ENCODE data around the gene PRDM10.
"Not testable (repeated sequence)": the region's sequence is repeated elsewhere in the genome, so short reads cannot be mapped to it uniquely, and the experiment has no call there.

Gene PRDM10, protein sequence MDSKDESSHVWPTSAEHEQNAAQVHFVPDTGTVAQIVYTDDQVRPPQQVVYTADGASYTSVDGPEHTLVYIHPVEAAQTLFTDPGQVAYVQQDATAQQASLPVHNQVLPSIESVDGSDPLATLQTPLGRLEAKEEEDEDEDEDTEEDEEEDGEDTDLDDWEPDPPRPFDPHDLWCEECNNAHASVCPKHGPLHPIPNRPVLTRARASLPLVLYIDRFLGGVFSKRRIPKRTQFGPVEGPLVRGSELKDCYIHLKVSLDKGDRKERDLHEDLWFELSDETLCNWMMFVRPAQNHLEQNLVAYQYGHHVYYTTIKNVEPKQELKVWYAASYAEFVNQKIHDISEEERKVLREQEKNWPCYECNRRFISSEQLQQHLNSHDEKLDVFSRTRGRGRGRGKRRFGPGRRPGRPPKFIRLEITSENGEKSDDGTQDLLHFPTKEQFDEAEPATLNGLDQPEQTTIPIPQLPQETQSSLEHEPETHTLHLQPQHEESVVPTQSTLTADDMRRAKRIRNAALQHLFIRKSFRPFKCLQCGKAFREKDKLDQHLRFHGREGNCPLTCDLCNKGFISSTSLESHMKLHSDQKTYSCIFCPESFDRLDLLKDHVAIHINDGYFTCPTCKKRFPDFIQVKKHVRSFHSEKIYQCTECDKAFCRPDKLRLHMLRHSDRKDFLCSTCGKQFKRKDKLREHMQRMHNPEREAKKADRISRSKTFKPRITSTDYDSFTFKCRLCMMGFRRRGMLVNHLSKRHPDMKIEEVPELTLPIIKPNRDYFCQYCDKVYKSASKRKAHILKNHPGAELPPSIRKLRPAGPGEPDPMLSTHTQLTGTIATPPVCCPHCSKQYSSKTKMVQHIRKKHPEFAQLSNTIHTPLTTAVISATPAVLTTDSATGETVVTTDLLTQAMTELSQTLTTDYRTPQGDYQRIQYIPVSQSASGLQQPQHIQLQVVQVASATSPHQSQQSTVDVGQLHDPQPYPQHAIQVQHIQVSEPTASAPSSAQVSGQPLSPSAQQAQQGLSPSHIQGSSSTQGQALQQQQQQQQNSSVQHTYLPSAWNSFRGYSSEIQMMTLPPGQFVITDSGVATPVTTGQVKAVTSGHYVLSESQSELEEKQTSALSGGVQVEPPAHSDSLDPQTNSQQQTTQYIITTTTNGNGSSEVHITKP

DNA sequence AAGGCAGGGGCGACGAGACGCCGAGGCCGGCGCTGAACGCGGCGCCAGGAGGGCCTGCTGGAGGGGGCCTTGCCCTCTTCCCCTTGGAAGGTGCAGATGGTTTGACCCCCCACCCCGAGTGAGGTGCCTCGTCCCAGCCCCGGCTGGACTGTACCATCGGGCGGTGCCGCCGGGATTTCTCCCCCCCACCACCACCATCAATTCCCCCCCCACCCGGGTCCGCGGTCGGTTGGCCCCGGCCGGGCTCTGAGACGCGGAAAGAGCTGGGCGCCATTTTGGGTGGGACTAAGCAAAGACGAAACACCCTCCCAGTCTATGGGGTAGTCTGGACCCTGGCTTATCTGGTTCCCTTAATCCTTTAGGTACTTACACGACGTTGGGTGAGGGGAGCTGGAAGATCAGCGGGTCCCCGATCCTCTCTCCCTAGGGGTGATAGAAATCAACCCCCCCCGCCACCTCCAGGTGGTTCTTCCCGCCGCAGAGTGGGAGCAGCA is at the start of gene PRDM10:
TSS of gene PRDM10 (minus strand) at position 484 of the 494 bp plus-strand sequence. CDS start 41,871 bp downstream, outside the sequence.
- peak; percentile 89 to 90 for DNase-seq

DNA sequence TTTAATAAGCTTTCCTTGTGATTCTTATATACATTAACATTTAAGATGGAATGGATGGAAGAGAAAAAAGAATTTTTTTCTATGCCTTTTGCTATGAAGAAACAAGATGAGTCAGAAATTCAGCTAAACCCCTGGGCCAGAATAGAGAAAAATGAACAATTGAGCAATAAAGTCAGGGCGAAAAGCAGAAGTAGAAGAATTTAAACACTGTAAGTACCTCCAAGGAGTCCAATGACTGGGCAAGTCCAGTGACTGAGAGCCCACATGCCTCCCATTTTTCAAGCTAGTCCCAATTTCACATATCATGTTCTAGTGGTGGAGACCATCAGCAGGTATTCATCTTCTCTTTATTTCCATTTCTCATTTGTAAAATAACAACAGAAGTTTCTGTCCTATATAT is 48.4 kb upstream of the PRDM10 start:
- no peak for DNase-seq

DNA sequence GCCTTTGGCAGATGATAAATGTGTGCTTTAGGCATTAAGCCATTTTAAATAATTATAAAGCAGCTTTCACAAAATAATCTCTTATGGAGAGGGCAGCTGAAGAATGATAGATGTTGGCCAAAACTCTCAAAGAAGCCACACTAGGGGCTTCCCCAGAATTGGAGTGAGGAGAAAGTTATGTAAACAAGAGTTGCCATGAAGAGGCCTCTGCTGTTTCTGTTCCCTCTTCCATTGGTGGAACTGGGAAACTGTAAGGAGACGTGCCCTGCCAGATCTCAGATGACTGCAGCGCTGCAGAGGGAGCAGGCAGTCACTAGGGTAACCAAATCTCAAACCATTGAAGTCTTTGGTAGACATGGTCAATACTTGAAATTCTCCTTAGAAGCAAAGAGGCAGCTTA is 47.6 kb upstream of the PRDM10 start:
- no peak for DNase-seq

DNA sequence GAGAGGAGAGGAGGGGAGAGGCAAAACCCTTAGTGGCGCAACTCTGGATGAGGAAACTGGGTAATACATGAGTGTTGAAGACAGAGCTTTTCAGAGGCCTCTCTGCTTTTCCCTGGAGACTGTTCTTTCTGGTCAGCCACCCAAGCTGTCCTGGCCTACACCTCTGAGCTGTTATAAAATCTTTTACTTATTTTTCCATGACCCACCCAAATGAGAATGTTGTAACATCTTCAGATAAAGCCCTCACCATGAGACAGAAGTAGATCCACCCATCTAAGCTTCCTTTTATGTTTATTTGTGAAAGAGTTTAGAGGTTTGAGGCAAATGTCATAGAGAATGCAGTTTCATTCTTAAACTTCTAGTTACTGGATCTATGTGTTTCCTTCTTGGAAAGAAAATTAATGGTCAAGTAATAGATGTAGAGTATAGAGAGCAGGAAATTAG is 46.7 kb upstream of the PRDM10 start:
- no peak for DNase-seq

DNA sequence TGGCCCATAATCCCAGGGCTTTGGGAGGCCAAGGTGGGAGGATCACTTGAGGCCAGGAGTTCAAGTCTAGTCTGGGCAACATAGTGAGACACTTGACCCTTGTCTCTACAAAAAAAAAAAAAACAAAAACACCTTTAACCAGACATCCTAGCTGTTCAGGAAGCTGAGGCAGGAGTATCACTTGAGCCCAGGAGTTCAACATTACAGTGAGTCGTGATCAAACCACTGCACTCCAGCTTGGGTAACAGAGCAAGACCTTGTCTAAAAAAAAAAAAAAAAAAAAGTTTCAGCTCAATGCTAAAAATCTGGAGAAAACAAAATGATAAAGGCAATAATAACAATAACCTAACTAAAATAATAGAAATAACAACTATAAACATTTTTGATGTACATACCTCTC is 44.5 kb upstream of the PRDM10 start:
- no peak for DNase-seq

DNA sequence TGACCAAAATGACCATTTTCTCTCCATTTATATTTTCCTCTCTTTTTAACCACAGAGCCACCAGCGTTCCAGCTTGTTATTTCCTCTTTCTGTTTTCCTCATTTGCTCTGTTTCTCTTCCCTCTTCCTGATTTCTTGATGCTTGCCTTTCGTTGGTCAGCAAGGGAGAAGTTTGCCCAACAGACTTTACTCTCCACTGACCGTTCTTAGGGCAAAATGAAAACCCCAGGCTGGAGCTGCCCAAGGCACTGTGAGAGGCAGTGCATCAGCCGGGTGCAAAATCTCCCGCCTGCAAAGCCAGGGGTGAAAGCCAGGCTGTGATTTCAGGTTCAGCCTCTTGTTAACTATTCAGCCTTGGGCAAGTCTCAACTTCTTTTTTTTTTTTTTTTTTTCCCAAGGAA is 40.9 kb upstream of the PRDM10 start:
- DNase-seq, result no peak

DNA sequence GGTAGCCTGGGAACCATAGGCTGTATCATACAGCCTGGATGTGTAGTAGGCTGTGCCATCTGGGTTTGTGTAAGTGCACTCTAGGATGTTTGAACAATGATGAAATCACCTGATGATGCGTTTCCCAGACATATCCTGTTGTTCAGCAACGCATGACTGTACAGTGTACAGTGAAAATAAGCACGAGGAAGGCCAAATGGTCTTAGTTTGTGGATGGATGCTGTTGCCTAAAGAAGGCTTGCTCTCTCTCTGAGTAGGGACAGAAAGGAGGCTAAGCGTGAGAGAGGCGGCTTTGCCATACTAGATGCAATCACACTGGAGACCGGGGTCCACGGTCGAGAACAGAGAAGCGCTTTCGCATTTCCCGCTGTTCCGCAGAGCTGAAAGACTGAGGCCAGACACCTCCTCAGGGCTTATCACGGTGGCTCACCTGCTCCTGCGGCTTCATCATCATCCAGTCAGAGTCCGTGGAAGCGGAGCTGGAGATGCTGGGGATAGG is 39.5 kb upstream of the PRDM10 start:
- DNase-seq, result no peak

DNA sequence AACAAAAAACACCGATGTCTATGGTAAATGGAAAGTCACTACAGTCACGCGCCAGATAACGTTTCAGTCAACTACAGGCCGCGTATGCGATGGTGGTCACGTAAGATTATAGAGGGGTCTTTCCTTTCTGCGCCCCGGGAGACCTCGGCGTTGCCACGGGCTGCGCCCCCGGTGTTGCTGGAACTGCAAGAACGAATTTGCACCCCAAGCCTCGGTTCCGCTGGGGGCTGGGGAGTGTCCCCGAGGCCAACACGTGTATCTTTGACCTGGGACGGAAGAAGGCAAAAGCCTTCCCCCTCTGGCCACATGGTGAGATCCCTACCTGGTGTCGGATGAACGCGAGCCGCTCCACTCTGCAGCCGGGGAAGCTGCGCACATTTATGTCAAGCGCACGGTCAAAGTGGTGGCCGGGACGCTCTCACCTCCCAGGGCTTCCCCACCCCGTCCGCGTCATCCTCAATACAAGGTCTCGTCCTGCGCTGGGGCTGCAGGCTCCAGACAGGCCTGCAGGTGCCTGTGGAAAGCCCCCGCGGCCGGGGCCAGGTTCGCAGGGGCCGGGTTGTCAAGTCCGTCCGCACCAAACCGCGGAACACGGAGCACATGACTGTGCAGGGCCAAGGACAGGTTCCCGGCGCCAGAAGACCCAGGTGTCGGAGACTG is 37.8 kb upstream of the PRDM10 start:
- DNase-seq, result no peak

DNA sequence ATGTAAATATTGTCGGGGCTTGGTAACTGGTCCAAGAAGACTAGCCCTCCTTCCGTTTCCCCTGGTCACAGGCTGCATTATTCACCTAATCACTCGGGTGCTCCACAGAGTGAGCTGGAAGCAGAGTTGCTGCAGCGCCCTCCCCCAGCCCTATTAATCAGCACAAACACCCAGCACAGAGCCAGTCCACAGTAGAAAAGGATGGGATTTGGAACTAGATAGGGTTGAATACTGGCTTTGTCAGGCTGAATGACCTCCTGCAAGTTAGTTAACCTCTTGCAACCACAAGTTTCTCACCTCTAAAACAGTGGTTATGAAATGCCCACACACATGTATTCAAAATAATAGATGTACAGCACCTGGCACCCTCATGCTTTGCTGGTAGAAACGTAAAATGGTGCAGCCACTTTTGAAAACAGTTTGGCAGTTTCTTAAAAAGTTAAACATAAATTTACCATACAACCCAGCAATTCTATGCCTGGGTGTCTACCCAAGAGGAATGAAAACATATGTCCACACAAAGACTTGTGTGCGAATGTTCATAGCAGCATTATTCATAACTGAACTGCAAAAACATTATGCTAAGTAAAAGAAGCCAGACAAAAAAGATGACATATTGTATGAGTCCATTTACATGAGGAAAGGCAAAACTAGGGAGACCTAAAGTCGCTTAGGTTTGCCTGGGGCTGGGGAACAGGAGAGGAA is 35.4 kb upstream of the PRDM10 start:
- DNase-seq, result no peak

DNA sequence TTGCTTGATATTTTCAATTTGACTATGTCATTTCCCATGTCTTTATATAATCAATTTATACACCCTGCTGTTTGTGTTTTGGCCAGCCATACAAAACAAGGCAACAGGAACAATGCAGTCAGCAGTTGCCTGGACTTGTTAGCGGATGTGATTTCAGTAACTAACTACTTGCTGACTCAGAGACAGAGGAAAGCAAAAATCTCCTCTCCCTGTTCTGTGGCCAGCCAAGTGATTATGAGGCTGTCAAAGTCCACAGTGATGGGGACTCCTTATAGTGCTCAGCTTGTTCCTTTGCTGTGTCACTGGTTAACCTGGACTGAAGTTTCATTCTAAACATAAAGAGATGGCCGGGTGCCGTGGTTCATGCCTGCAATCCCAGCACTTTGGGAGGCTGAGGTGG is 34.4 kb upstream of the PRDM10 start:
- DNase-seq, result no peak

DNA sequence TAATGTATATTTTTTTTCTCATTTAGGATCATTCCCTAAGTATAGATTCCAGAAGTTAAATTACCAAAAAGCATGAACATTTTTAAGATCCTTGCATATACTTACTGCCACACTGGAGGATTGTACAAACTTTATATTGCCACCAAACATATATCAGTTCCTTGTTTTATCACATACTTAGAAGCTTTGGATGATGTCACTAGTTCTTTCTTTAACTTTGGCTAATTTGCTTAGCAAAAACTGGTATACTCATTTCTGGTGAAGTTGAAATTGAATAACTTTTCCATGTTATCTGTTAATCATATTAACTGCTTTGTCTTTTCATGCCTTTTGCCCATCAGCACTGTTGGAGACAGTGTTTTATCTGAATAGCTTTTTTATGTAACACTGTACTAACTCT is 31.6 kb upstream of the PRDM10 start:
- no peak for DNase-seq

DNA sequence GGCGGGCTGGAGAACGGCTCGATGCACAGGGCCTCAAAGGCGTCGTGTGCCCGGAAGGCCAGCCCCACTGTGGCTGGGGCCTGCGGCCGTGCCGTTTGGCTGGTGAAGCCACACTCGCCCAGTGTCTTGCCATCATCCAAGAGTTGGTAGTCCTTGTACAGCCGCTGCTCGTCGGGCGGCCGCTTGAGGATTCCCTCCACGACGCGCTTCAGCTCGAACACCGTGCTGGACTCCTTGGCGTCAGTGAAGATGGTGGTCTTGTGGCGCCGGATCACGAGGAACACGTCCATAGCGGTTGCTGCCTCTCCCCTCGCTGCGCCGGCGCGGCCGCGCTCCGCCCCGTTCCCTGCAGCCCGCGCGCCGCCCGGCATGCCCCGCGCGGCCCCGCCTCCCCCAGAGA is 30.3 kb upstream of the PRDM10 start:
- no peak for DNase-seq

DNA sequence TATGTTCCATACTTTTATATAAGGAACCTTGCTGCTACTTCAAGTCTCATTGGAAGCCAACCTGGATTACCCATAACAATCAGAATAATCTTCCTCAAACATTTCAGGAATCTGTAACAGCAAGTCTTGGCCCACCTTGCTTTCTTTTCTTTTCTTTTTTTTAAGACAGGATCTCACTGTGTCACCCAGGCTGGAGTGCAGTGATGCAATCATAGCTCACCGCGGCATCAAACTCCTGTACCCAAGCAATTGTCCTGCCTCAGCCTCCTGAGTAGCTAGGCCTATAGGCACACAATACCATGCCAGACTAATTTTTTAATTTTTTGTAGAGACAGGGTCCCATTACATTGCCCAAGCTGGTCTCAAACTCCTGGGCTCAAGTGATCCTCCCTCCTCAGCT is 29.3 kb upstream of the PRDM10 start:
- DNase-seq, result no peak

DNA sequence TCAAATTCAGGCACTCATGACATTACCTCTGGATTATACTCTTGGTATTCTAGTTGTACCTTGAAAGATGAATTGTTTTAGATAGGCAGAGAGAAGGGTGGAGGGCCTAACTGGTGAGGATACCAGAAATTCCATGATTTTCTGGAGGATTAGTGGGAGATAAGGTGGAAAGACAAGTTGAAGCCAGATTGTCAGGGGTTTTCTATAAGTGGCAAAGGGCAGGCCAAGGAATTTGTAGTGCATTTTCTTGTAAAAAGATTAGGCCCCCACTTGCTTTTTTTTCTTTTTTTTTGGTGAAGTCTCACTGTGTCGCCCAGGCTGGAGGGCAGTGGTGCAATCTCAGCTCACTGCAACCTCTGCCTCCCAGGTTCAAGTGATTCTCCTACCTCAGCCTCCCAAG is 28.4 kb upstream of the PRDM10 start:
- DNase-seq, result no peak

DNA sequence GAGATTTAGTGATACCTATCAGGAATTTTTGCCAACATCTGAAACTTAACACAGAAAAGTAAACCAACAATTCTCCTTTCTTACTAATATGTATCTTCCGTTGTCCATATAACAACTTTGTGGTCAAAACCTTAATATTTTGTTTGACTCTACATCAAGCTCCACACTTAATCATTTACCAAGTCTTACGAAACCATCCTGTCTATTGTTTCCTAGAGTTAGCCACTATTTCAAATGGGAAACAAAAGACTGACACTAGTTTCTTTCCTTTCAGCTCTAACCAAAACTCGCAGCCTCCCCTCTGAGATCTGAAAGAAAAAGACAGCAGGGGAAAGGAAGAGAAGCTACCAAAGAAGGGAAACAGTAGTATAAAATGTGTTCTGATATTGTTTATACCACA is 26.5 kb upstream of the PRDM10 start:
- DNase-seq, result no peak

DNA sequence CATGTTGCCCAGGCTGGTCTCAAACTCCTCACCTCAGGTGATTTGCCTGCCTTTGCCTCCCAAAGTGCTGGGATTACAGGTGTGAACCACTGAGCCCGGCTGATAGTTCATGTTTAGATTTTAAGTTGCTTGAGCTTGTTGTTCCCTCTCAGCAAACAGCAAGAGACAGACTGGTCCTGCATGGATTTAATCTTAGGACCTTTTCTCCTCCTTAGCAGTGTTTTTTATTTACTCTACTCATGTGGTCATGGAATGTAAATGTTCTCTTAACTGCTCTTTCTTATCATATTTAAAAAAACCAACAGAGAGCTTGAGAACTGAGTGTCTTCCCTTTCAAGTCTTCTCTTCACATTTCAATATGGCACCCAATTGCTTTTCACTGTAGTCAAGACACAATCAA is 22.7 kb upstream of the PRDM10 start:
- DNase-seq, result no peak

DNA sequence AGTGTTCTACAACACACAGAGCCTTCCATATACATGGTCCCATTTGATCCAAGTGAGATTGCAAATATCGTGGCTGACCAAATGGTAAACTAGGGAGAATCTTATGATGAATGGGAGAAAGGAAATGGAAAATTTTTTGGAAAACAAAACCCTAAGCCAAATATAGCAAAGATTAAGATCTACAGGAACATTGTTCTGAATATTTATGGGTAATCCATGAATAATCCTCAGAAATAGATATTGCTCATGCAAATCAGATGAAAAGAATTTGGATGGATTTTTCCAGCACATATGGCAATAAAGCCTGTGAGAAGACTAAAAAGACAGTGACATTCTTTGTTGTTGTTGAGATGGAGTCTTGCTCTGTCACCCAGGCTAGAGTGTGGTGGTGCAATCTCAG is 21.7 kb upstream of the PRDM10 start:
- DNase-seq, result no peak

DNA sequence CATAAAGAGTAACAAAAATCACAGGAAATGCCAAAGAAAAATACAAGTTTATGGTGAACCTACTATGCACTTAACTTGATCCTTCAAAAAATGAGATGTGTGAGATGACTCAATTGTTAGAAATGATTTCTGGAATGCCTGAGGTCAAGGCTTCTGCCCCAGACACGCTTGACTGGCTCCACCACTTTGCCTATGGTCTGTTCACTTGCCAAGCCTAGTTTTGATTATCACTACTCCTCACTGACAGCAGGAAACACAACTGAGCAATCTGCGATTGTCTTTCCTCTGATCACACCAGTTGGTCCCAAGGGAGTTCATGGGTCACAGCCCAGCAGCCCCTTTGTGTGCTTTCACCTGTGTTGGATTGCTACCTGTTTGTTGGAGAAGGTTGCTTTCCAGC is 20.6 kb upstream of the PRDM10 start:
- no peak for DNase-seq

DNA sequence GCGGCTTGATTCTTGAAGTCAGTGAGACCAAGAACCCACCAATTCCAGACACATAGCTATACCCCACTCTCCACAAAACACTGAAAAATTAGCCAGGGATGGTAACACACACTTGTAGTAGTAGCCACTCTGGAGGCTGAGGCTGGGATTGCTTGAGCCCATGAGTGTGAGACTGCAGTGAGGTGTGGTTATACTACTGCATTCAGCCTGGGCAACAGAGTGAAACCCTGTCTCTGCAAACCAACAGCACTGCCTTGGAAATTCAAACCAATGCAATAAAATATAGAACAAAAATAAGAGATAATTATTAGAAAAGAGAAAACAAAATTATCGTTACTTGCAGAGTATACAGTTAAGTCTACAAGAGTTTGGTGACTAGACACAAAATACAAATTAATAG is 20.2 kb upstream of the PRDM10 start:
- no peak for DNase-seq

DNA sequence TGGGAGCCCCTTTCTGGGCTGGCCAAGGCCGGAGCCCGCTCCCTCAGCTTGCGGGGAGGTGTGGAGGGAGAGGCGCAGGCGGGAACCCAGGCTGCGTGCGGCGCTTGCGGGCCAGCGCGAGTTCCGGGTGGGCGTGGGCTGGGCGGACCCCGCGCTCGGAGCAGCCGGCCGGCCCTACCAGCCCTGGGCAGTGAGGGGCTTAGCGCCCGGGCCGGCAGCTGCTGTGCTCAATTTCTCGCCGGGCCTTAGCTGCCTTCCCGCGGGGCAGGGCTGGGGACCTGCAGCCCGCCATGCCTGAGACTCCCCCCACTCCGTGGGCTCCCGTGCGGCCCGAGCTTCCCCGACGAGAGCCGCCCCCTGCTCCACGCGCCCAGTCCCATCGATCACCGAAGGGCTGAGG is 19.0 kb upstream of the PRDM10 start:
- DNase-seq, result not testable (repeated sequence)

DNA sequence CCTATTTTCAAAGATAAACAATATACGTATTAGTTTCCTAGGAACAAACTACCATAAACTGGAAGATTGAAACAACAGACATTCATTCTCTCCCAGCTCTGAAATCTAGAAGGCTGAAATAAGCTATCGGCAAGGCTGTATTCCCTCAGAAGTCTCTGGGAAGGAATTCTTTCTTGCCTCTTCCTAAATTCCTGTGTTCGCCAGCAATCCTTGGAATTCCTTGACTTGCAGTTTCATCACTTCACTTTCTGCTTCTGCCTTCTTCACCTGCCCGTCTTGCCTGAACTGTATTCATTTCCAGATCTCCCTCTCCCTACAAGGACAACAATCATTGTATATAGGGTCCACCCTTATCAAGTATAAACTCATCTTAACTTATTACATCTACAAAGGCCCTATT is 17.7 kb upstream of the PRDM10 start:
- DNase-seq, result no peak

DNA sequence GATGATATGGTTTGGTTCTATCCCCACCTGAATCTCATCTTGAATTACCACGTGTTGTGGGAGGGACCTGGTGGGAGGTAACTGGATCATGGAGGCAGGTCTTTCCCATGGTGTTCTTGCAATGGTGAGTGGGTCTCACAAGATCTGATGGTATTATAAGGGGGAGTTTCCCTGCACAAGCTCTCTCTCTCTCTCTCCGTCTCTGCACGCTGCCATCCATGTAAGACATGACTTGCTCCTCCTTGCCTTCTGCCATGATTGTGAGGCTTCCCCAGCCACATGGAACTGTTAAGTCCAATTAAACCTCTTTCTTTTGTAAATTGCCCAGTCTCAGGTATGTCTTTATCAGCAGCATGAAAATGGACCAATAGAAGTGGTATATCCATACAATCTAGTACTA is 13.2 kb upstream of the PRDM10 start:
- DNase-seq, result not testable (repeated sequence)
